ENCODE measurements around the gene ABCC3.

Gene ABCC3

DNA sequence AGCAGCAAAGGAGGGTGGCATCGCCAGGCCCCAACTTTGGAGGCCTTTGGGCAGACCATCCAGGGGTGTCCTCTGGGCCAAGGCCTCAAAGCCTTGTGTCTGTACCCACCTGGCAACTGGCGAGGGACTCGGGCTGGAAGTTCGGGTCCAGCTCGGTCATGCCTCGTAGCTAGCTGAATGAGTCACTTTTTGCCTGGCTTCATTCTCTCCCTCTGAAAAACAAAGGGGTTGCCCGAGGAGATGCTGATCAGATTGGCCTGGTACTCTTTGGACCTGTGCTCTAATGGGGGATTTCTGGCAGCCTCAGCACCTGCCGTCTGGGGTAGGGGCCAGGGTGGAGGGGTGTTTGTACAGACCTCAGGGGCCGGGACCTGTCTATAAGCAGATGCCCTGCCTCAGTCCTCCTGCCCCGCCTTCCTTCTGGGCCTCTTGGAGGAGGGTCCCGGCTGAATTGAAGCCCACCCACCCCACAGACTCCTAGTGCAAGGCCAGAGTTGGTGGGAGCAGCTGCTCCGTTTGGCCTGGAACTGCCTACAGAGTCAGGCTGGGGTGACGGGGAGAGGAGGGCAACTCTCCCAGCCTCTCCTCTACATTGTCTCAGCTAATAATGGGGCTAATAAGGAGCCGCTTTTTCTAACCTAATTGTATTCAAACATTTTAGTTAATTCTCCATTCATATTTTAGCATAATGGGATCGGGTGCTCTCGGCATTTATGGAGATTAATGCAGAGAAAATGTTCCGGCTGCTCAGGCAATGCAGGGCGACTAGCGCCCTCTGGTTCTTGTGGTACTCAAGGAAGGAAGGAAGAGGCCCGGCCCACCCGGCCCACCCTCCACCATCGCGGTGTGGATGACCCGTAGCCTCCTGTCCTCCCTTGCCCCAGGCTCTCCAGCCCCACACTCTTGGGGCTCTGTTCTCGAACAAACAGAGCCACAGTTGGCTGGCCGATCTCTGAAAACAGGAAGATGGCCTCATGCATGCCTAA is 21.4 kb upstream of the ABCC3 start:
- TF ChIP-seq, protein P1, sequence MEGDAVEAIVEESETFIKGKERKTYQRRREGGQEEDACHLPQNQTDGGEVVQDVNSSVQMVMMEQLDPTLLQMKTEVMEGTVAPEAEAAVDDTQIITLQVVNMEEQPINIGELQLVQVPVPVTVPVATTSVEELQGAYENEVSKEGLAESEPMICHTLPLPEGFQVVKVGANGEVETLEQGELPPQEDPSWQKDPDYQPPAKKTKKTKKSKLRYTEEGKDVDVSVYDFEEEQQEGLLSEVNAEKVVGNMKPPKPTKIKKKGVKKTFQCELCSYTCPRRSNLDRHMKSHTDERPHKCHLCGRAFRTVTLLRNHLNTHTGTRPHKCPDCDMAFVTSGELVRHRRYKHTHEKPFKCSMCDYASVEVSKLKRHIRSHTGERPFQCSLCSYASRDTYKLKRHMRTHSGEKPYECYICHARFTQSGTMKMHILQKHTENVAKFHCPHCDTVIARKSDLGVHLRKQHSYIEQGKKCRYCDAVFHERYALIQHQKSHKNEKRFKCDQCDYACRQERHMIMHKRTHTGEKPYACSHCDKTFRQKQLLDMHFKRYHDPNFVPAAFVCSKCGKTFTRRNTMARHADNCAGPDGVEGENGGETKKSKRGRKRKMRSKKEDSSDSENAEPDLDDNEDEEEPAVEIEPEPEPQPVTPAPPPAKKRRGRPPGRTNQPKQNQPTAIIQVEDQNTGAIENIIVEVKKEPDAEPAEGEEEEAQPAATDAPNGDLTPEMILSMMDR (conservative IDR thresholded peaks at IDR 0.05; ENCODE audit: low read length) = no peak

GRCh38 chr17:50614471-50615051 is 20.1 kb upstream of the ABCC3 start:
- no peak for DNase-seq (ENCODE audit: low read depth)
- no peak overlapping the region for H3K4me3 ChIP-seq (ENCODE audit: low read length)
- TF ChIP-seq, protein P1 (conservative IDR thresholded peaks at IDR 0.05; ENCODE audit: low read length) = no peak

More for the DNA sequence above, 21.4 kb upstream of the ABCC3 start:
- no peak for DNase-seq (ENCODE audit: low read depth)
- H3K4me3 ChIP-seq (ENCODE audit: low read length) = no peak overlapping the region

GRCh38 chr17:50615828-50616227 is 18.9 kb upstream of the ABCC3 start:
- TF ChIP-seq, protein P1 (conservative IDR thresholded peaks at IDR 0.05; ENCODE audit: low read length) = no peak
- DNase-seq (ENCODE audit: low read depth) = no peak
- no peak overlapping the region for H3K4me3 ChIP-seq (ENCODE audit: low read length)

DNA sequence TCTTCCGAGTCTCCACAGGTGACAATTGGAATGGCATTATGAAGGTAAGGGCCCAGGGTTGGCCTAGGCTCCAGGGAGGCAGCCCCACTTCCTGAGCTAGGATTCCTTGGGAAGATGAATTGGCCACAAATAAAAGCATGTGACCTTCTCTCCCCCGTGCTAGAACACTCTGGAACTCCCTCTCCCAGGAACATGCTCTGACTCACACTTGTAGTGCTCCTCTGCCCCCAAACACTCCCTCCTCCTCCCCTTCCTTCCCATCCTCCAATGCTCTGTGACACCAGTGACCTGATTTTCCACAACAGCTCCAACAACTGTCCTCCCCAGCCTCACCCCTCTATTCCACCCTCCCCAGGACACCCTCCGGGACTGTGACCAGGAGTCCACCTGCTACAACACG is 16.4 kb upstream of the ABCC3 start:
- H3K4me3 ChIP-seq (ENCODE audit: low read length) = no peak overlapping the region
- TF ChIP-seq, protein P1 (conservative IDR thresholded peaks at IDR 0.05; ENCODE audit: low read length) = no peak
- DNase-seq (ENCODE audit: low read depth) = peak; percentile 15

DNA sequence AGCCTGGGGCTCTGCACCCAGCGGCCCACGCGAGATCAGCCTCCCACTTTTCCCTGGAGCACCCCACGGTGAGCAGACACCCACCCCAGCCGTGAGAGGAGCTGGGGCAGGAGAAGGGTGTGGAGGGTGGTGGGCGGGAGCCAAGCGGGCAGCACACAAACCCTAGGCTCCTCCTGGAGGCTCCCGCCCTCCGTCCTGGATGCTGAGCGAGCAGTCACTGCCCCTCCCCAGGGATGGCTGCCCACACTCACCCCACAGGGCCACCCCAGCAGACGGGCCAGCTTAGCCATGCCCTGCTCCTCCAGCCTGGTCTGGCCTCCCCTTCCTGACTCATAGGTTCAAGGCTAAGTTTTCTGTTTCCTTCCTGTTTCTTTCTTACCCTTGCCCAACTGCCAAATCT is 15.7 kb upstream of the ABCC3 start:
- no peak overlapping the region for H3K4me3 ChIP-seq (ENCODE audit: low read length)
- TF ChIP-seq, protein P1 (conservative IDR thresholded peaks at IDR 0.05; ENCODE audit: low read length) = no peak
- no peak for DNase-seq (ENCODE audit: low read depth)

GRCh38 chr17:50619489-50619888 is 15.2 kb upstream of the ABCC3 start:
- TF ChIP-seq, protein P1 (conservative IDR thresholded peaks at IDR 0.05; ENCODE audit: low read length) = no peak
- H3K4me3 ChIP-seq (ENCODE audit: low read length) = no peak overlapping the region
- no peak for DNase-seq (ENCODE audit: low read depth)

Measured in AG10803 (cell line).